HCT116 (cell line): Measurements from ENCODE around the gene RNASE1. TPM values are rescaled to one million over a fixed set of nuclear protein-coding genes. Genes with fewer than 3 reads are reported as not detected.
"Not testable (repeated sequence)": the region's sequence is repeated elsewhere in the genome, so short reads cannot be mapped to it uniquely, and the experiment has no call there.

ENCODE experiments used
- ATAC-seq: fragments of 200-7000 bp; cut with Tn5 transposase; 2 replicates; pipeline ENCODE4 v1.9.1; 2020; ENCODE audit warnings: mild to moderate bottlenecking, moderate library complexity
- BruUV-seq: library from RNA; stranded (reverse); fragments of 400-500 nt; replicated peaks from 2 replicates; lab custom pipeline; 2021; lab: Mats Ljungman, UMichigan
- CTCF ChIA-PET: fragments of 300-600 bp; sonication (Branson Sonifier 250); formaldehyde crosslinking; loops from one replicate; lab custom pipeline; 2021; ENCODE audit warnings: antibody characterized with exemption; lab: Charles Lee
- POLR2A ChIA-PET: fragments of 300-600, 350-600 bp; sonication (Branson Sonifier 250); formaldehyde crosslinking; loops from one replicate; lab custom pipeline; 2021; ENCODE audit warnings: antibody characterized with exemption; lab: Charles Lee
- RAD21 ChIA-PET, 2 experiments: fragments of 300-600 bp; sonication (Branson Sonifier 250); formaldehyde crosslinking; loops; one replicate each; lab custom pipeline; 2023; ENCODE audit warnings: low total read pairs in 2 of 2; ENCODE audit not compliant: uncharacterized antibody in 2 of 2, unreplicated experiment in 2 of 2, low non-redundant PET in 1 of 2; lab: Charles Lee
- DNase-seq: peaks from one replicate; pipeline ENCODE4 v3.0.0-alpha.2; 2010; ENCODE audit warnings: low read depth, low spot score
- H2AFZ ChIP-seq: fragments of 200-600 bp; shearing (Covaris generic), sonication (generic); 2 replicates; pipeline ENCODE4 v1.6.1; 2017; ENCODE audit warnings: low read depth, mixed run types, mixed read lengths, antibody characterized with exemption, low read length; ENCODE audit not compliant: poor library complexity, severe bottlenecking
- H3K27ac ChIP-seq: 2 replicates; pipeline ENCODE4 v1.5.1; 2012; ENCODE audit warnings: low read depth, low read length
- H3K27me3 ChIP-seq: fragments of 200-600 bp; sonication (generic); 2 replicates; pipeline ENCODE4 v1.6.1; 2016; ENCODE audit warnings: mixed run types, low read length, mixed read lengths; ENCODE audit not compliant: insufficient read depth
- H3K36me3 ChIP-seq, 2 experiments: fragments of 200-500 bp in 1 of 2; fragments of 200-600 bp in 1 of 2; sonication (Bioruptor generic) in 1 of 2; sonication (generic) in 1 of 2; 2 replicates each; pipeline versions ENCODE4 v1.5.1 to v1.6.1; 2014 to 2016; ENCODE audit warnings: low read length in 2 of 2, inconsistent platforms in 1 of 2, mixed read lengths in 1 of 2, mixed run types in 1 of 2; ENCODE audit not compliant: insufficient read depth in 2 of 2, control insufficient read depth in 1 of 2
- H3K4me1 ChIP-seq, 2 experiments: fragments of 200-600 bp in 1 of 2; sonication (generic) in 1 of 2; 2 replicates each; pipeline versions ENCODE4 v1.5.1 to v1.6.1; 2012 to 2017; ENCODE audit warnings: low read length in 2 of 2, inconsistent platforms in 1 of 2, mild to moderate bottlenecking in 1 of 2, mixed read lengths in 1 of 2, mixed run types in 1 of 2, moderate library complexity in 1 of 2; ENCODE audit not compliant: insufficient read depth in 2 of 2, control insufficient read depth in 1 of 2
- H3K4me2 ChIP-seq: fragments of 200-600 bp; sonication (generic); 2 replicates; pipeline ENCODE4 v1.6.1; 2017; ENCODE audit warnings: mixed run types, low read length, mixed read lengths
- H3K4me3 ChIP-seq, 2 experiments: fragments of 200-600 bp in 1 of 2; sonication (generic) in 1 of 2; replicated peaks in 1 of 2; 2 replicates each; pipeline ENCODE4 v1.5.1; 2011 to 2016; ENCODE audit warnings: low read length in 2 of 2, control low read depth in 1 of 2, low read depth in 1 of 2, mild to moderate bottlenecking in 1 of 2, mixed read lengths in 1 of 2, mixed run types in 1 of 2
- H3K79me2 ChIP-seq: fragments of 200-600 bp; sonication (generic); 2 replicates; pipeline ENCODE4 v1.6.1; 2017; ENCODE audit warnings: mild to moderate bottlenecking, mixed run types, low read length, moderate library complexity, mixed read lengths; ENCODE audit not compliant: insufficient read depth
- H3K9ac ChIP-seq: fragments of 200-600 bp; sonication (generic); 2 replicates; pipeline ENCODE4 v1.6.1; 2016; ENCODE audit warnings: low read length, mixed read lengths
- H3K9me2 ChIP-seq: fragments of 200-600 bp; sonication (generic), shearing (Covaris generic); 2 replicates; pipeline ENCODE4 v1.6.1; 2017; ENCODE audit warnings: mixed run types, mild to moderate bottlenecking, moderate library complexity; ENCODE audit not compliant: insufficient read depth
- H3K9me3 ChIP-seq, 2 experiments: fragments of 200-500 bp in 1 of 2; fragments of 200-600 bp in 1 of 2; sonication (Bioruptor generic) in 1 of 2; sonication (generic) in 1 of 2; 2 replicates each; pipeline ENCODE4 v1.6.1; 2014 to 2017; ENCODE audit warnings: low read length in 2 of 2, mixed read lengths in 2 of 2, inconsistent platforms in 1 of 2, low read depth in 1 of 2, mild to moderate bottlenecking in 1 of 2, mixed run types in 1 of 2, moderate library complexity in 1 of 2; ENCODE audit not compliant: control insufficient read depth in 1 of 2, insufficient read depth in 1 of 2
- H4K20me1 ChIP-seq: fragments of 200-600 bp; sonication (generic), shearing (Covaris generic); 2 replicates; pipeline ENCODE4 v1.6.1; 2017; ENCODE audit warnings: mixed run types, mild to moderate bottlenecking, moderate library complexity; ENCODE audit not compliant: insufficient read depth
- ATF3 ChIP-seq: IDR thresholded peaks from 2 replicates; pipeline ENCODE4 v1.6.1; 2012
- CBX3 ChIP-seq: IDR thresholded peaks from 2 replicates; pipeline ENCODE4 v1.6.1; 2012; ENCODE audit warnings: low read depth
- CEBPB ChIP-seq: IDR thresholded peaks from 2 replicates; pipeline ENCODE4 v1.6.1; 2012; ENCODE audit warnings: low read depth
- ELF1 ChIP-seq: IDR thresholded peaks from 2 replicates; pipeline ENCODE4 v1.6.1; 2012; ENCODE audit warnings: low read depth, borderline replicate concordance
- EZH2 ChIP-seq: fragments of 200-600 bp; sonication (generic); IDR thresholded peaks from 2 replicates; pipeline ENCODE4 v1.6.1; 2017; ENCODE audit warnings: antibody characterized with exemption, mixed run types
- FOSL1 ChIP-seq: IDR thresholded peaks from 2 replicates; pipeline ENCODE4 v1.6.1; 2012; ENCODE audit warnings: low read depth
- JUND ChIP-seq: IDR thresholded peaks from 2 replicates; pipeline ENCODE4 v1.6.1; 2012
- MAX ChIP-seq: IDR thresholded peaks from 2 replicates; pipeline ENCODE4 v1.6.1; 2012
- POLR2AphosphoS5 ChIP-seq: IDR thresholded peaks from 2 replicates; pipeline ENCODE4 v1.6.1; 2011; ENCODE audit warnings: mild to moderate bottlenecking, low read depth, low read length, moderate library complexity
- RAD21 ChIP-seq: IDR thresholded peaks from 2 replicates; pipeline ENCODE4 v1.6.1; 2012; ENCODE audit warnings: low read depth, mild to moderate bottlenecking
- SIN3A ChIP-seq: IDR thresholded peaks from 2 replicates; pipeline ENCODE4 v1.6.1; 2012; ENCODE audit warnings: low read depth
- SP1 ChIP-seq: IDR thresholded peaks from 2 replicates; pipeline ENCODE4 v1.6.1; 2012; ENCODE audit warnings: low read depth
- SRF ChIP-seq: IDR thresholded peaks from 2 replicates; pipeline ENCODE4 v1.6.1; 2012; ENCODE audit warnings: low read depth
- ZFX ChIP-seq: fragments of 450-650 bp; IDR thresholded peaks from 2 replicates; pipeline ENCODE4 v1.6.1; 2017
- ZNF274 ChIP-seq: fragments of 200-500 bp; sonication (Bioruptor generic); IDR thresholded peaks from 2 replicates; pipeline ENCODE4 v1.6.1; 2014; ENCODE audit warnings: mild to moderate bottlenecking, low read depth, low read length, inconsistent platforms
- intact Hi-C: fragments of 100-400 bp; cut with micrococcal nuclease; formaldehyde crosslinking; loops from 2 replicates; pipeline ENCODE4 v1.10.0; 2022
- total RNA-seq: library from RNA; stranded (reverse); gene quantifications from one replicate; pipeline ENCODE4 v1.2.1, GENCODE V29; 2021; ENCODE audit not compliant: unreplicated experiment
- TF ChIP-seq, protein P1 (sequence below), 3 experiments: fragments of 200-600 bp in 1 of 3; sonication (generic) in 1 of 3; IDR thresholded peaks in 2 of 3; conservative IDR thresholded peaks in 1 of 3; 2 replicates each; pipeline ENCODE4 v1.5.1; 2012 to 2017; ENCODE audit warnings: low read depth in 2 of 3, low read length in 2 of 3, antibody characterized with exemption in 1 of 3, borderline replicate concordance in 1 of 3, control low read depth in 1 of 3, mild to moderate bottlenecking in 1 of 3, mixed read lengths in 1 of 3, mixed run types in 1 of 3, moderate library complexity in 1 of 3; ENCODE audit not compliant: insufficient read depth in 1 of 3

Gene RNASE1
- total RNA-seq, 1 experiment from 2014 or later, result 3.3 TPM

DNA sequence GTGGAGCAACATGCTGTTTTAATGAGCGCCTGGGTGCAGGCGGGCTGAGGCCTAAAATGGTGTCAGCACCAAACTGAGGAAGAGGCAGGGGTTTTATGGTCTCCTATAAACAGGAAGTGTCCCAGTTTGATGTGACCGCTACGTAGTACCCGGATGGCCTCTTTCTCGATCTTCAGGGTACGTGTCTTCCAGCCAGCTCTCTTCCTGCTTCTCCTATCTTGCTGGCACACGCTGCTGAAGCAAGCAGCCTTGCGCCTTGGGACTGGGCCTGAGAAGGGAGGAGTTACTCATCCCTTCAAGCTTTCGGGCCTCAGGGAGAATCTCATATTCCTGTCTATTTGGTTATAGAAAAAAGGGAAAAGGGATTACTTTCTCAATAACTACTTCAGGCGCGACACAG lies 28.2 kb upstream of the RNASE1 start (continued):
- no peak for TF ChIP-seq ATF3
- no peak for TF ChIP-seq CEBPB
- TF ChIP-seq ZNF274, result no peak
- TF ChIP-seq ELF1, result no peak
- no peak for TF ChIP-seq ZFX
- no peak for TF ChIP-seq EZH2
- TF ChIP-seq, all 23 proteins: peak for 0

DNA sequence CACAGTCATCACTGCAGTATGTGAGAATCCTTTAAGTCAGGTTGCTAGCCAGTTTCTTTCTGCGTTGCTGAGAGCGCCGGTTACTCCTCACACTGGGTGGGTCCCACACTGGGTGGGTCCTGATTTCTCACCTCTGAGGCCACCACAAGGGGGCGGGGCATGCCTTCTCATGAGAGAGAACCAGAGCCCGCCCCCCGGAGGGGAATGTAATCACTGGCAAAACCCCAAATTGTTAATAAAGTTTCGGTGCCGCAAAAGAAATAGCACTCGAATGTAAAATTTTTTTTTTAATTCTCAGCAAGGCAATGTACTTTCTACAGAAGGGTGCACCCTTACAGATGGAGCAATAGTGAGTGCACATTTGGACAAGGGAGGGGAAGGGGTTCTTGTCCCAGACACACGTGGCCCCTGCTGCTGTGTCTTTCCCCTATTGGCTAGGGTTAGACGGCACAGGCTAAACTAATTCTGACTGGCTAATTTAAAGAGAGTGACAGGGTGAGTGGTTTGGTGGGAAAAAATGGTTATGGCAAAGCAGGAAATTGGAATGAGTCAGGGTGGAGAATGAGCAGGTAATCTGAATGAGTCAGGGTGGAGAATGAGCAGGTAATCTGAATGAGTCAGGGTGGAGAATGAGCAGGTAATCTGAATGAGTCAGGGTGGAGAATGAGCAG lies 25.5 kb upstream of the RNASE1 start:
- POLR2A ChIA-PET, result not testable (repeated sequence)
- Histone ChIP-seq H3K4me3 (peak overlapping the region; percentile 60 to 65), H3K4me2 (peak overlapping the region; percentile 72)

More for the DNA sequence above, 25.5 kb upstream of the RNASE1 start:
- H3K79me2 ChIP-seq, result peaks cover 37% of the 10 kb centered on the region
- H2AFZ ChIP-seq, H3K9me3 ChIP-seq, H3K27me3 ChIP-seq, BruUV-seq, CTCF ChIA-PET, H3K9me2 ChIP-seq, H4K20me1 ChIP-seq, RAD21 ChIA-PET, H3K36me3 ChIP-seq, intact Hi-C loops: not testable (repeated sequence)
- peak; percentile 89 for ATAC-seq
- peak overlapping the region; percentile 79 for H3K9ac ChIP-seq
- peak; percentile 87 for DNase-seq
- peak overlapping the region; percentile 66 for H3K27ac ChIP-seq
- TF ChIP-seq MAX, result peak; percentile 60; the same call in 1 of the 2 replicates
- peak; percentile 81 for TF ChIP-seq FOSL1
- TF ChIP-seq RAD21, result 0 out of 2 replicates have a peak, but pooled peaks have one; percentile 9
- TF ChIP-seq CBX3, result peak; percentile 64; the same call in 1 of the 2 replicates
- TF ChIP-seq CEBPB, result peak; percentile 45
- TF ChIP-seq, protein P1, sequence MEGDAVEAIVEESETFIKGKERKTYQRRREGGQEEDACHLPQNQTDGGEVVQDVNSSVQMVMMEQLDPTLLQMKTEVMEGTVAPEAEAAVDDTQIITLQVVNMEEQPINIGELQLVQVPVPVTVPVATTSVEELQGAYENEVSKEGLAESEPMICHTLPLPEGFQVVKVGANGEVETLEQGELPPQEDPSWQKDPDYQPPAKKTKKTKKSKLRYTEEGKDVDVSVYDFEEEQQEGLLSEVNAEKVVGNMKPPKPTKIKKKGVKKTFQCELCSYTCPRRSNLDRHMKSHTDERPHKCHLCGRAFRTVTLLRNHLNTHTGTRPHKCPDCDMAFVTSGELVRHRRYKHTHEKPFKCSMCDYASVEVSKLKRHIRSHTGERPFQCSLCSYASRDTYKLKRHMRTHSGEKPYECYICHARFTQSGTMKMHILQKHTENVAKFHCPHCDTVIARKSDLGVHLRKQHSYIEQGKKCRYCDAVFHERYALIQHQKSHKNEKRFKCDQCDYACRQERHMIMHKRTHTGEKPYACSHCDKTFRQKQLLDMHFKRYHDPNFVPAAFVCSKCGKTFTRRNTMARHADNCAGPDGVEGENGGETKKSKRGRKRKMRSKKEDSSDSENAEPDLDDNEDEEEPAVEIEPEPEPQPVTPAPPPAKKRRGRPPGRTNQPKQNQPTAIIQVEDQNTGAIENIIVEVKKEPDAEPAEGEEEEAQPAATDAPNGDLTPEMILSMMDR (IDR thresholded peaks at IDR 0.05 in 2 of 3, conservative IDR thresholded peaks at IDR 0.05 in 1 of 3; ENCODE audit: borderline replicate concordance in 1 of 3, insufficient read depth in 1 of 3, low read depth in 2 of 3, low read length in 2 of 3), result peak; percentile 7 to 42 (median 23); a peak in 3 of 6 replicates
- TF ChIP-seq POLR2AphosphoS5, result peak; percentile 50
- peak; percentile 57; the same call in 1 of the 2 replicates for TF ChIP-seq SIN3A
- TF ChIP-seq SP1, result peak; percentile 74
- peak; percentile 74 for TF ChIP-seq SRF
- peak; percentile 14; the same call in 1 of the 2 replicates for TF ChIP-seq ELF1
- peak; percentile 75; the same call in 1 of the 2 replicates for TF ChIP-seq JUND
- H3K4me1 ChIP-seq, result peaks cover 4 to 34% of the 10 kb centered on the region in 2 experiments; a peak in 3 of 4 replicates
